ENCODE results near the gene CNTFR. TPM values are rescaled to one million over a fixed set of nuclear protein-coding genes. Genes with fewer than 3 reads are reported as not detected.

Gene CNTFR
- total and polyA plus RNA-seq, 12 donors: 1.1 to 15.2 (median 3.8) TPM

- 69 to 85% (median 79%) methylated on average over 3 to 6 of the region's 6 CpGs for WGBS, 4 donors
Observed at GRCh38 chr9:34518110-34518616, 71.4 kb downstream of the CNTFR start.

GRCh38 chr9:34517185-34517584, 72.3 kb downstream of the CNTFR start:
- intact Hi-C loops (cut with DNase I): no loop called here
- no peaks in the 10 kb centered on the region for H3K9me3 ChIP-seq (replicated peaks in 1 of 3)
- no peaks in the 10 kb centered on the region for H3K27me3 ChIP-seq
- H3K36me3 ChIP-seq (replicated peaks in 1 of 2): no peaks in the 10 kb centered on the region
- no peak overlapping the region for H3K4me3 ChIP-seq
- TF ChIP-seq CTCF (IDR thresholded peaks at IDR 0.05) (no peak), POLR2A (IDR thresholded peaks at IDR 0.05) (no peak)
- H3K27ac ChIP-seq: no peak overlapping the region
- no peak for DNase-seq
- no peaks in the 10 kb centered on the region for H3K4me1 ChIP-seq (replicated peaks in 1 of 2)
- 80 to 90% (median 87%) methylated on average over 6 to 7 of the region's 7 CpGs for WGBS, 4 donors

More at GRCh38 chr9:34518110-34518616, 71.4 kb downstream of the CNTFR start:
- Histone ChIP-seq H3K4me3 (no peak overlapping the region), H3K27me3 (no peaks in the 10 kb centered on the region), H3K9me3 (replicated peaks in 1 of 3) (no peaks in the 10 kb centered on the region), H3K36me3 (replicated peaks in 1 of 2) (no peaks in the 10 kb centered on the region), H3K27ac (no peak overlapping the region), H3K4me1 (replicated peaks in 1 of 2) (no peaks in the 10 kb centered on the region)
- no peak for TF ChIP-seq POLR2A (IDR thresholded peaks at IDR 0.05)
- TF ChIP-seq CTCF (IDR thresholded peaks at IDR 0.05): no peak
- intact Hi-C loops (cut with DNase I): no loop called here
- no peak for DNase-seq

GRCh38 chr9:34515959-34516358, 73.6 kb downstream of the CNTFR start:
- Histone ChIP-seq H3K9me3 (replicated peaks in 1 of 3) (no peaks in the 10 kb centered on the region), H3K4me1 (replicated peaks in 1 of 2) (no peaks in the 10 kb centered on the region), H3K4me3 (no peak overlapping the region), H3K27ac (no peak overlapping the region), H3K27me3 (no peaks in the 10 kb centered on the region), H3K36me3 (replicated peaks in 1 of 2) (no peaks in the 10 kb centered on the region)
- intact Hi-C loops (cut with DNase I): no loop called here
- 85 to 93% (median 89%) methylated on average over 3 of the region's 3 CpGs for WGBS, 4 donors
- no peak for DNase-seq
- no peak for TF ChIP-seq CTCF (IDR thresholded peaks at IDR 0.05)
- no peak for TF ChIP-seq POLR2A (IDR thresholded peaks at IDR 0.05)

GRCh38 chr9:34514816-34515215, 74.7 kb downstream of the CNTFR start:
- Histone ChIP-seq H3K27me3 (no peaks in the 10 kb centered on the region), H3K4me1 (replicated peaks in 1 of 2) (no peaks in the 10 kb centered on the region), H3K36me3 (replicated peaks in 1 of 2) (no peaks in the 10 kb centered on the region), H3K9me3 (replicated peaks in 1 of 3) (no peaks in the 10 kb centered on the region), H3K27ac (no peak overlapping the region), H3K4me3 (no peak overlapping the region)
- 90 to 98% (median 96%) methylated on average over 3 of the region's 3 CpGs for WGBS, 4 donors
- no peak for TF ChIP-seq POLR2A (IDR thresholded peaks at IDR 0.05)
- no peak for TF ChIP-seq CTCF (IDR thresholded peaks at IDR 0.05)
- no peak for DNase-seq
- intact Hi-C loops (cut with DNase I): no loop called here
